HEK293 (cell line): ENCODE measurements around the gene ABHD4.

Source experiments
- CTCF ChIA-PET: fragments of 350-600 bp; formaldehyde crosslinking; extraction: SDS; loops from one replicate; lab custom pipeline; 2021; ENCODE audit warnings: antibody characterized with exemption; lab: Yijun Ruan, JAX
- POLR2A ChIA-PET: fragments of 300-600 bp; formaldehyde crosslinking; extraction: SDS; loops from one replicate; lab custom pipeline; 2020; ENCODE audit warnings: antibody characterized with exemption, inconsistent platforms; lab: Yijun Ruan, JAX
- H3K27ac ChIP-seq: fragments of 200-500 bp; sonication (Bioruptor generic); 2 replicates; pipeline ENCODE4 v1.5.1; 2014; ENCODE audit warnings: low read depth, low read length, control low read depth, inconsistent platforms; ENCODE audit errors: extremely low read depth
- H3K36me3 ChIP-seq, 2 experiments: fragments of 200-500 bp in 1 of 2; sonication (Bioruptor generic) in 1 of 2; 1 replicate in 1 of 2; 2 replicates in 1 of 2; pipeline ENCODE4 v1.5.1; 2014 to 2017; ENCODE audit warnings: inconsistent platforms in 2 of 2, low read length in 2 of 2; ENCODE audit not compliant: control insufficient read depth in 2 of 2, insufficient read depth in 1 of 2
- H3K4me1 ChIP-seq: fragments of 200-500 bp; sonication (Bioruptor generic); 2 replicates; pipeline ENCODE4 v1.5.1; 2014; ENCODE audit warnings: mild to moderate bottlenecking, low read length, inconsistent platforms; ENCODE audit not compliant: control insufficient read depth, insufficient read depth
- H3K4me3 ChIP-seq: 2 replicates; pipeline ENCODE4 v1.5.1; 2011; ENCODE audit warnings: low read depth, mild to moderate bottlenecking, control low read depth, low read length, moderate library complexity
- H3K9me3 ChIP-seq: fragments of 200-500 bp; sonication (Bioruptor generic); 2 replicates; pipeline ENCODE4 v1.5.1; 2014; ENCODE audit warnings: low read depth, low read length, inconsistent platforms; ENCODE audit not compliant: control insufficient read depth, insufficient read depth
- FEZF1 ChIP-seq: fragments of 450-650 bp; formaldehyde crosslinking; IDR thresholded peaks from 2 replicates; pipeline ENCODE4 v1.5.1; 2016; ENCODE audit warnings: missing biosample characterization, missing genetic modification characterization
- IKZF3 ChIP-seq: fragments of 450-650 bp; IDR thresholded peaks from 2 replicates; pipeline ENCODE4 v1.5.0; 2018; ENCODE audit warnings: missing biosample characterization, mild to moderate bottlenecking, missing genetic modification characterization, moderate library complexity
- KLF9 ChIP-seq: fragments of 450-650 bp; formaldehyde crosslinking; IDR thresholded peaks from 2 replicates; pipeline ENCODE4 v1.5.1; 2016; ENCODE audit warnings: missing biosample characterization, missing genetic modification characterization, low read depth
- PRDM2 ChIP-seq: fragments of 450-650 bp; formaldehyde crosslinking; IDR thresholded peaks from 2 replicates; pipeline ENCODE4 v1.5.1; 2016; ENCODE audit warnings: missing biosample characterization, missing genetic modification characterization, borderline replicate concordance
- ZNF354C ChIP-seq: fragments of 450-650 bp; formaldehyde crosslinking; IDR thresholded peaks from 2 replicates; pipeline ENCODE4 v1.5.1; 2016; ENCODE audit warnings: missing biosample characterization, missing genetic modification characterization, low read depth, borderline replicate concordance
- ZNF404 ChIP-seq: fragments of 450-650 bp; formaldehyde crosslinking; IDR thresholded peaks from 2 replicates; pipeline ENCODE4 v1.5.1; 2017; ENCODE audit warnings: missing biosample characterization, missing genetic modification characterization
- ZNF426 ChIP-seq: fragments of 450-650 bp; formaldehyde crosslinking; IDR thresholded peaks from 2 replicates; pipeline ENCODE4 v1.5.1; 2017; ENCODE audit warnings: missing biosample characterization, missing genetic modification characterization, mild to moderate bottlenecking, inconsistent platforms, moderate library complexity
- ZNF629 ChIP-seq: fragments of 450-650 bp; formaldehyde crosslinking; IDR thresholded peaks from 2 replicates; pipeline ENCODE4 v1.5.1; 2017; ENCODE audit warnings: missing biosample characterization, missing genetic modification characterization
- TF ChIP-seq, protein P1 (sequence below): fragments of 450-650 bp; formaldehyde crosslinking; IDR thresholded peaks from 2 replicates; pipeline ENCODE4 v1.5.1; 2016; ENCODE audit warnings: missing biosample characterization, missing genetic modification characterization
- TF ChIP-seq, protein P2 (sequence below): fragments of 450-650 bp; formaldehyde crosslinking; IDR thresholded peaks from 2 replicates; pipeline ENCODE4 v1.5.1; 2017; ENCODE audit warnings: missing biosample characterization, mild to moderate bottlenecking, missing genetic modification characterization, moderate library complexity
- TF ChIP-seq, protein P3 (sequence below): fragments of 450-650 bp; IDR thresholded peaks from 2 replicates; pipeline ENCODE4 v1.5.1; 2018; ENCODE audit warnings: missing biosample characterization, mild to moderate bottlenecking, missing genetic modification characterization
- TF ChIP-seq, protein P4 (sequence below): fragments of 450-650 bp; formaldehyde crosslinking; IDR thresholded peaks from 2 replicates; pipeline ENCODE4 v1.5.0; 2017; ENCODE audit warnings: missing biosample characterization, missing genetic modification characterization, borderline replicate concordance

ABHD4 gene

GRCh38 chr14:22610931-22611330, 12.8 kb downstream of the ABHD4 start (continued):
- no peak for TF ChIP-seq KLF9

DNA sequence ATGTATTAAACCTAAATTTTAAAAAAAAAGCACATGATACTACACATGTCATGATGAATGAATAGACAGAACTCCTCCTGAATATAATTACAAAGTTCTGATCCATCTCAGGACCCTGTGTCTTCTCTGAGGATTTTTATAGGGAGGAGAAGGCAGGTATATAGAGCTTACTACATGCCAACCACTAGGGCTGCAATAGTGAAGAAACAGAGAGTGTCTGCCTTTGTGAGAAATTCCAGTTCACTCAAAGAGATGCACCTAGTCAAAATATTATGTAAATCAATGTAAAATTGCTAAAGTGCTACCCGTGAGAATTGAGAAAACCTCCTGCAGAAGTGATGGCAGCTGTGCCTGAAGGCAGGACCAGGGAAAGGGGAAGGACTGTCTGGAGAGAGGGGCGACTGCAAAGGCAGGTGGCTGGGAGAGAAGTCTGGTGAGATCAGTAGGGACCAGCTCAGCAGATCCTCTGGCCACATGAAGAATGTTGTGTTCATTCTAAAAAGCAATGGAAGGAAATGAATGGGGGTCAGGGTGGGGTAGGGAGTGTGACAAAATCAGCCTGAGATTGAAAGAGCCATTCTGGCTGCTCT, 15.1 kb downstream of the ABHD4 start:
- POLR2A ChIA-PET = interaction anchor here (1.1 to 1.4 kb wide), 3 partner anchors 10 to 154 kb away, joined by 3 to 4 read pairs (median 4); partner anchors contain the start of gene OXA1L

More for the DNA sequence above, 15.1 kb downstream of the ABHD4 start:
- TF ChIP-seq ZNF404 (tag by site-specific recombination) (no peak), FEZF1 (tag by site-specific recombination) (no peak), PRDM2 (tag by site-specific recombination) (no peak), ZNF354C (tag by site-specific recombination) (no peak), ZNF629 (tag by site-specific recombination) (no peak), IKZF3 (tag by site-specific recombination) (no peak), ZNF426 (tag by site-specific recombination) (no peak)
- TF ChIP-seq, protein P1, sequence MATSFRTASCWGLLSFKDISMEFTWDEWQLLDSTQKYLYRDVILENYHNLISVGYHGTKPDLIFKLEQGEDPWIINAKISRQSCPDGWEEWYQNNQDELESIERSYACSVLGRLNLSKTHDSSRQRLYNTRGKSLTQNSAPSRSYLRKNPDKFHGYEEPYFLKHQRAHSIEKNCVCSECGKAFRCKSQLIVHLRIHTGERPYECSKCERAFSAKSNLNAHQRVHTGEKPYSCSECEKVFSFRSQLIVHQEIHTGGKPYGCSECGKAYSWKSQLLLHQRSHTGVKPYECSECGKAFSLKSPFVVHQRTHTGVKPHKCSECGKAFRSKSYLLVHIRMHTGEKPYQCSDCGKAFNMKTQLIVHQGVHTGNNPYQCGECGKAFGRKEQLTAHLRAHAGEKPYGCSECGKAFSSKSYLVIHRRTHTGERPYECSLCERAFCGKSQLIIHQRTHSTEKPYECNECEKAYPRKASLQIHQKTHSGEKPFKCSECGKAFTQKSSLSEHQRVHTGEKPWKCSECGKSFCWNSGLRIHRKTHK (tag by site-specific recombination) = no peak
- TF ChIP-seq, protein P2, sequence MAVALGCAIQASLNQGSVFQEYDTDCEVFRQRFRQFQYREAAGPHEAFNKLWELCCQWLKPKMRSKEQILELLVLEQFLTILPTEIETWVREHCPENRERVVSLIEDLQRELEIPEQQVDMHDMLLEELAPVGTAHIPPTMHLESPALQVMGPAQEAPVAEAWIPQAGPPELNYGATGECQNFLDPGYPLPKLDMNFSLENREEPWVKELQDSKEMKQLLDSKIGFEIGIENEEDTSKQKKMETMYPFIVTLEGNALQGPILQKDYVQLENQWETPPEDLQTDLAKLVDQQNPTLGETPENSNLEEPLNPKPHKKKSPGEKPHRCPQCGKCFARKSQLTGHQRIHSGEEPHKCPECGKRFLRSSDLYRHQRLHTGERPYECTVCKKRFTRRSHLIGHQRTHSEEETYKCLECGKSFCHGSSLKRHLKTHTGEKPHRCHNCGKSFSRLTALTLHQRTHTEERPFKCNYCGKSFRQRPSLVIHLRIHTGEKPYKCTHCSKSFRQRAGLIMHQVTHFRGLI (tag by site-specific recombination) = no peak
- TF ChIP-seq, protein P3, sequence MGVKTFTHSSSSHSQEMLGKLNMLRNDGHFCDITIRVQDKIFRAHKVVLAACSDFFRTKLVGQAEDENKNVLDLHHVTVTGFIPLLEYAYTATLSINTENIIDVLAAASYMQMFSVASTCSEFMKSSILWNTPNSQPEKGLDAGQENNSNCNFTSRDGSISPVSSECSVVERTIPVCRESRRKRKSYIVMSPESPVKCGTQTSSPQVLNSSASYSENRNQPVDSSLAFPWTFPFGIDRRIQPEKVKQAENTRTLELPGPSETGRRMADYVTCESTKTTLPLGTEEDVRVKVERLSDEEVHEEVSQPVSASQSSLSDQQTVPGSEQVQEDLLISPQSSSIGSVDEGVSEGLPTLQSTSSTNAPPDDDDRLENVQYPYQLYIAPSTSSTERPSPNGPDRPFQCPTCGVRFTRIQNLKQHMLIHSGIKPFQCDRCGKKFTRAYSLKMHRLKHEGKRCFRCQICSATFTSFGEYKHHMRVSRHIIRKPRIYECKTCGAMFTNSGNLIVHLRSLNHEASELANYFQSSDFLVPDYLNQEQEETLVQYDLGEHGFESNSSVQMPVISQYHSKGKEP (tag by site-specific recombination) = no peak
- TF ChIP-seq, protein P4, sequence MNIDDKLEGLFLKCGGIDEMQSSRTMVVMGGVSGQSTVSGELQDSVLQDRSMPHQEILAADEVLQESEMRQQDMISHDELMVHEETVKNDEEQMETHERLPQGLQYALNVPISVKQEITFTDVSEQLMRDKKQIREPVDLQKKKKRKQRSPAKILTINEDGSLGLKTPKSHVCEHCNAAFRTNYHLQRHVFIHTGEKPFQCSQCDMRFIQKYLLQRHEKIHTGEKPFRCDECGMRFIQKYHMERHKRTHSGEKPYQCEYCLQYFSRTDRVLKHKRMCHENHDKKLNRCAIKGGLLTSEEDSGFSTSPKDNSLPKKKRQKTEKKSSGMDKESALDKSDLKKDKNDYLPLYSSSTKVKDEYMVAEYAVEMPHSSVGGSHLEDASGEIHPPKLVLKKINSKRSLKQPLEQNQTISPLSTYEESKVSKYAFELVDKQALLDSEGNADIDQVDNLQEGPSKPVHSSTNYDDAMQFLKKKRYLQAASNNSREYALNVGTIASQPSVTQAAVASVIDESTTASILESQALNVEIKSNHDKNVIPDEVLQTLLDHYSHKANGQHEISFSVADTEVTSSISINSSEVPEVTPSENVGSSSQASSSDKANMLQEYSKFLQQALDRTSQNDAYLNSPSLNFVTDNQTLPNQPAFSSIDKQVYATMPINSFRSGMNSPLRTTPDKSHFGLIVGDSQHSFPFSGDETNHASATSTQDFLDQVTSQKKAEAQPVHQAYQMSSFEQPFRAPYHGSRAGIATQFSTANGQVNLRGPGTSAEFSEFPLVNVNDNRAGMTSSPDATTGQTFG (tag by site-specific recombination) = no peak
- CTCF ChIA-PET = interaction anchor here (0.6 to 1.9 kb wide), 8 partner anchors 14 to 78 kb away, joined by 3 to 5 read pairs (median 3); partner anchors contain the start of gene DAD1
- H3K36me3 ChIP-seq = peaks cover 0 to 37% of the 10 kb centered on the region in 2 experiments; a peak in 1 of 3 replicates
- H3K4me1 ChIP-seq = 0 out of 2 replicates have a peak, but pooled peaks cover 2% of the 10 kb centered on the region
- H3K9me3 ChIP-seq = no peaks in the 10 kb centered on the region
- H3K4me3 ChIP-seq = no peak overlapping the region
- no peak overlapping the region for H3K27ac ChIP-seq
